Prostate gland (tissue), 2 donors: Measurements from ENCODE around the gene ENO2.

Experiments
- POLR2A ChIP-seq: fragments of 450-650 bp; IDR thresholded peaks from one replicate; pipeline ENCODE4 v1.6.1; 2016; ENCODE audit warnings: antibody characterized with exemption, mild to moderate bottlenecking
- POLR2AphosphoS5 ChIP-seq: sonication (generic); formaldehyde crosslinking; IDR thresholded peaks from one replicate; pipeline ENCODE4 v1.6.1; 2017; ENCODE audit warnings: antibody characterized with exemption
- TF ChIP-seq, protein P1 (sequence below), 4 experiments: fragments of 200-600 bp in 2 of 4; fragments of 450-650 bp in 2 of 4; sonication (generic) in 2 of 4; IDR thresholded peaks; 1 replicate in 3 of 4; 2 replicates in 1 of 4; pipeline ENCODE4 v1.5.1; 2016 to 2019; ENCODE audit warnings: antibody characterized with exemption in 4 of 4, mild to moderate bottlenecking in 2 of 4, moderate library complexity in 2 of 4

- TF ChIP-seq, protein P1, sequence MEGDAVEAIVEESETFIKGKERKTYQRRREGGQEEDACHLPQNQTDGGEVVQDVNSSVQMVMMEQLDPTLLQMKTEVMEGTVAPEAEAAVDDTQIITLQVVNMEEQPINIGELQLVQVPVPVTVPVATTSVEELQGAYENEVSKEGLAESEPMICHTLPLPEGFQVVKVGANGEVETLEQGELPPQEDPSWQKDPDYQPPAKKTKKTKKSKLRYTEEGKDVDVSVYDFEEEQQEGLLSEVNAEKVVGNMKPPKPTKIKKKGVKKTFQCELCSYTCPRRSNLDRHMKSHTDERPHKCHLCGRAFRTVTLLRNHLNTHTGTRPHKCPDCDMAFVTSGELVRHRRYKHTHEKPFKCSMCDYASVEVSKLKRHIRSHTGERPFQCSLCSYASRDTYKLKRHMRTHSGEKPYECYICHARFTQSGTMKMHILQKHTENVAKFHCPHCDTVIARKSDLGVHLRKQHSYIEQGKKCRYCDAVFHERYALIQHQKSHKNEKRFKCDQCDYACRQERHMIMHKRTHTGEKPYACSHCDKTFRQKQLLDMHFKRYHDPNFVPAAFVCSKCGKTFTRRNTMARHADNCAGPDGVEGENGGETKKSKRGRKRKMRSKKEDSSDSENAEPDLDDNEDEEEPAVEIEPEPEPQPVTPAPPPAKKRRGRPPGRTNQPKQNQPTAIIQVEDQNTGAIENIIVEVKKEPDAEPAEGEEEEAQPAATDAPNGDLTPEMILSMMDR (IDR thresholded peaks at IDR 0.05) = no peak
- TF ChIP-seq POLR2A (no peak), POLR2AphosphoS5 (no peak)
Observed at GRCh38 chr12:6957151-6957701, 42.8 kb downstream of the ENO2 start.
